Measurements from ENCODE around the gene KCNA2.

KCNA2 gene

DNA sequence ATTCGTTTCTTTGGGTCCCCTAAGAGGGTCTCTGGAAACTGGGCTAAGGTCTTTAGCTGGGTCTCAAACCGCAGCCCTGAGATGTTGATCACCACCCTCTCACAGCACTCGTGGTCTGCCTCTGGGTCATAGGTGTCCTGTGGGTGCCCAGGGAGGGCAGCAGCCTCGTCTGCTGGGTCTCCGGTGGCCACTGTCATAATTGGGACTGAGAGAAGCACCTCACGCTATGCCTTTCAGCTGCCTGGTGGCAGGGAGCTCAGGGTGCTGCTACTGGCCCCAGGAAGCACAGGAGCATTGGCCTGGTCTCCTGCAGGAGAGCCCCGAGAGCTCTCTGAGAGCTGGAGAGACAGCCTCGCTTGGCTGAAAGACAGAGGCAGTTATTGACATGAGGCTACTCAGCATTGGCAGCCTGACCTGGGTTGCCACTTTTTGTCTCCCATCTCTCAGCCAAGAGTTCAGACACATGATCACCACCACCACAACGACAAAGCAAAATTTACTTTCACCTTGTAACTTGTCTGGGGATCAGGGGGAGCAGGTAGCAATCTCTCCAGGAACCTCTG lies 1.5 kb downstream of the KCNA2 start:
- DNase-seq (ENCODE audit: extremely low read depth in 1 of 2, low read depth in 1 of 2): no peak

DNA sequence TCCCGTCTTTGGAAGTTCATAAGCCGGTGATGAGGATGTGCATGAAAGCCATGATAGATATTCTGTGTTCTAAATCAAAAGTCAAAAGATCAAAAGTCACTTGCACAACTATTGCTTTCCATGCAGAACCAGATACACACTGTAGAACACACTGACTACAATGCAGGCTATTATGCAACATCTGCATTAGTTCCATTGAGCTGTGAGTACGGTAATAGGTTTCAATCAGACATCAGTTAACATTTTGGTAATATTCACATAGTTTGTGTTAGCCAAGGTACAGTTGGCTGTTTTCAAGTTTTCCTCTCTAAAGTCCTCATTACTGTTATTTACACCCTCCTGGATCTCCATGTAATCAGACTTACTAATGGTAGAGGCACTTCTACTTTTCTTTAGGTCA lies 3.1 kb downstream of the KCNA2 start:
- DNase-seq (ENCODE audit: extremely low read depth in 1 of 2, low read depth in 1 of 2): no peak

DNA sequence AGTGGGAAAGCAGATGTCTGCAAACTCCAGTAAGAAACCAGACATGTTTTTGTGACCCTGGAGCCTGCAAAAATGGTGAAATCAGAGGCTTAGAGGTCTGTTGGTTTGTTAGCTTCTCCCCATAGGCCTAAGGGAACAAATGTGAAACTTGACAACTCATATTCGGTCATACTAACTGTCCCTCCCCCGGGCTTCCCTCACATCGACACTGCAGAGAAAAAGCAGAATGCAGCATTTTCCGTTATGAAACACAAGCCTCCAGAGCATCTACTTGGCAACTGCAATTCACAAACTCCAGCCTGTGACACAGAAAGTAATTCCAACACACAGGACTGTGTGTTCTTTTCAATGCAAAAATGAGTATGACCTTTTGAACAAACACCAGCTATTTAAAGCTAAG lies 3.7 kb downstream of the KCNA2 start:
- DNase-seq (ENCODE audit: extremely low read depth in 1 of 2, low read depth in 1 of 2): no peak

DNA sequence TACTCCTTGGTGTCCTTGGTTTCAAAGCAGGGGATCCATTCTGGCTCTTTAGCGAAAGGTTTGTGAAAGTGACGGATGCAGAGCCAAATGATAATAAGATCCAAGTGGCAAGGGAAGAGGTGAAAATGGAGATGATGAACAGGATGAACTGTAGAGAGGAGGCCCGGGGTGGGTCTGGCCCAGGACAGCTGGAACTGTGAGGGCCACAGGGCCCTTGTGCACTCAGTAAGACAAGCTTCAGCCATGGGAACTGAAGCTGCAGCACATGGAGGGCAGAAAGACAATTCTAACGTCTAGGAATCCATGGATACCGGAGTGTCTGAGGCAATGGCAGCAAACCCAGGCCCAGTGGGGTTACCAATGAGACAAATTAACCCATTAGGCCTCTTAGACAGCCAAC lies 4.8 kb downstream of the KCNA2 start:
- DNase-seq (ENCODE audit: extremely low read depth in 1 of 2, low read depth in 1 of 2): no peak

DNA sequence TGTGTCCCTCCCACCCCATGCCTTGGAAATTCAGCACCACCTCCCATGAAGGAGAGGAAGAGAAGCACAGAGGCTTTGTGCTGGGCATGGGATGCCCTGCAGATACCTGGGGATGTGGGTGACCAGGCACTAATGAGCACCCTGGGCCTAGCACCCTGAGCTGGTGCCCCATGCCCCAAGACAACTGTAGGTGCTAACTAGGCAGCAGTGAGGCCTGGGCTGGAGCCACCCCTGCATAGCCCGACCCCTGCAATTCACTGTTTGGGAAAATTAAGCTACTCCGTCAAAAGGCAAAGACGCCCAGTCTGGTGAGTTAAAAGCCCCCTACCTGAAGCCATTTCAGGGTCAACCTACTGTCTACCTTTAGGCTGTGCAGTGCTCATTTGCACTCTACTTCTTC lies 5.4 kb downstream of the KCNA2 start:
- no peak for DNase-seq (ENCODE audit: extremely low read depth in 1 of 2, low read depth in 1 of 2)

DNA sequence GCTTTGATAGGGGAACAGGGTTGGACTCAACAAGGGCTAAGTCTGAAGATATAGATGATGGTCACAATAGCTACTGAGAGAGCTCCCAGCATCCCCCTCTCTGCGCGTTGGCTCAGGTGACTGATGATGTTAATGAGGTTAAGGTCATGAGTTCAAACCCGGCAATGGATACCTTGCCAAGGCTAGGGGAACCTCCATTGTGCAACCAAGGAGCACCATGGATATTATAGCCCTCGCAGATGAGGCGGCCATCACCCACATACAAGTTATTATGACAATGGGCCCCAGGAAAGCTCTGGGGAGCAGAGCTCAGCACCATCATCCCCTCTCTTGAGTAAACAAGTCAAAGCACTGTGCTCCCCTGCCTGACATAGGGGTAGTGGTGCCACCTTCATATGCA lies 8.2 kb downstream of the KCNA2 start:
- no peak for DNase-seq (ENCODE audit: extremely low read depth in 1 of 2, low read depth in 1 of 2)

DNA sequence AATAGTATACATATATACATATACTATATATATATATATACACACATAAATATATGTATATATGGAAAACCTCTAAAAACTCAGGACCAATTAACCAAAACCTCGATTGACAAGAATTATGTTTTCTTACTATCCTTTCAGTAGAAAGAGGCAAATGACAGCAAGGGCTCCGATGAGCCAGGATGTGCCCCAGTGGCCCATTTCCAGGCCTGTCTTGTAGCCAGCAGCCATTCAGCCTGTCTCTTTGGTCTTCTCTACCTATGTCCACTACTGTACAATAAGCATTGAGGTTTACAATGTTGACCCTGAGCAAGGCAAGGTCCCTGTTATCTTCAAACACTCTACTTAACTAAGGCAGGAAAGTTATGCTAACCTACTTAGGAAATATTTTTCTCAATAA lies 9.8 kb downstream of the KCNA2 start:
- DNase-seq (ENCODE audit: extremely low read depth in 1 of 2, low read depth in 1 of 2): no peak

DNA sequence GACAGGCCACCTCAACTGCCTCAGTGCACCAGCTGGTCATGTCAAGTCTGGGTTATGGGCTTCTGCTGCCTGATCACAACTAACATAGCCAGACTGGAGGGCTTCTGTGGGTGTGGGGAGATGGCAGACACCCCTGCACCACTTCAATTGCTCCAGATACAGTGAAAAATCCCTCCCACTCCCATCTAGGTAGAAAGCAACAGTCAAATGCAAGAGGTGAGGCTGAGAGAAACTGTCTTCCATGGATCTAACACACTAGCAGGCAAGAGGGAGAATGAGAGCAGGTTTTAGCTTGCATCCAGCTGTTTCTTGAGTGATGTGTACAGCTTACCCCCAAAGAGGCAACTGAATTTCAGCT lies 10.8 kb downstream of the KCNA2 start:
- no peak for DNase-seq (ENCODE audit: extremely low read depth in 1 of 2, low read depth in 1 of 2)

DNA sequence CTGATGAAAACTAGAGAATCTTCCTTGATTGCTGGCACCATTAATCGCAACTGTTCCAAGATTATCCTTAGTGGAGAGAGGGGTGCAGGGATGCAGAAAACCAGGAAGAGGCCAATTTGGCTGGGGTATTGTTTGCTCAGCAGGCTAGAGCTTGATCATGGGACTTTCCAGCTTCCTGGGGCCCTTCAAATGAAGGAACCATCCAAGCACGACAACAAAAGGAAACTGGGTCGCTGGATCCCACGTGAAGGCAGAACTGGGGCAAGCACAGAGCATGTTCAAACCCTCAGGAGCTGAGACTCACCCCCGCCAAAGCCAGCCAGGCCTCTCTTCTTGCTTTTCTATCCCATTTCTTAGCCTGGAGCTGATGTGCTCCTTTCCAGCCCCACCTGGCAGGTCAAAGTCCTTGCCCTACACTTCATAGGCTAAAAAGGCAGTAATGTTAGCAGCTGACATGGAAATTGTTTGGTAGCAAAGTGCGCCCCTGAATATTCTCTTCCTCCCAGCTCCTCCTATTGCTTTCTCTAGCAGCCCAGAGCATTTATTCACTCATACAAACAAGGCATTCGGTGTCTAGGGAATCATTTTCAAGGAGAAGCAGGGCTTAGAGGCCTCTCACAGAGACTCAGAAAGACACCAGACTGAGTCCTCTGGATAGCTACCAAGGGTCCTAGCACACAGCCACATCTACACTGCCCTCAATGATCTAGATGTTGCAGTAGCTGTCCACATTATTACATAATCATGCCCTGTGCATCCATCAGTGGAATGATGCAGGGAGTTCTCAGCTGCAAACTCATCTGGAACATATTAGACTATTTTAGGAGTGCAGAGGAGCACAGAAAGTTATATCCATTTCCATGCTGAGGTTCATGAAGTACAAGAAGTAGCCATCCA lies 11.5 kb downstream of the KCNA2 start:
- no peak for DNase-seq (ENCODE audit: extremely low read depth in 1 of 2, low read depth in 1 of 2)

DNA sequence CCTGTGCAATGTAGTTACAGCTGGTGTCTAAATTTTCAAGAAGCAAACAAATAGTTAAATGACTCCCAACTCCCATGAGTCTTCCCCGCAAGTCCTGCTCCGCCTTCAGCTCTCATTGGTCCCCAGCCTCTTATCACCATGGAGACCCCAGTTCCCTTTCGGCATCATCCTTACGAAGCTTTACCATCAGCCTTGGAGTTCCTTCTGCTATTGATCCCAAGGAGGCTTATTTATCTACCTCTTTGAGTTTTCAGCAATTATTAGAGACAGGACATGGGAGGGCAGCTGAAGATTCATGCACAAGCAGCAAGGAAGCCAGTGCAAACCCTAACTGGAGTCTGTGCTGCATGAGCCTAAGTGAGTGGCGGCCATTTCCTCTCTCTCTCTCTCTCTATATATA lies 12.3 kb downstream of the KCNA2 start:
- no peak for DNase-seq (ENCODE audit: extremely low read depth in 1 of 2, low read depth in 1 of 2)

DNA sequence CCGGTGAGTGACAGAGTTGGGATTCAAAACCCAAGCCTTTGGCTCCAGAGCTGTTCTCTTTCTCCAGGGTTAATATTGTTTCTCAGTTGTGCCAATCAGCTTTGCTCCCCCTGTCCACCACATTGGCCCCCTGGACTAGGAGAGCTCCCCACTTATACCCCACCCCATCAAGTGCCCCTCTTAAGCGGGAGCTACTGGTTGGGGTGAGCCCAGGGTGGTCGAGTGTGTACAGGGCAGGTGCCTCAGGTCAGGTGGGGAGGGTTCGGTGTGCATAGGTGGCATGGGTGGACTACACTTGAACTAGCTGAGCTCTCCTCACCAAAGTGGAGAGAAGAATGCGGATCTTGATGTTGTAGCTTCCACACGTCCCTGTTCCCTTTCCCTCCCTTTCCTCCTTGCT lies 14.2 kb downstream of the KCNA2 start:
- no peak for DNase-seq (ENCODE audit: extremely low read depth in 1 of 2, low read depth in 1 of 2)

DNA sequence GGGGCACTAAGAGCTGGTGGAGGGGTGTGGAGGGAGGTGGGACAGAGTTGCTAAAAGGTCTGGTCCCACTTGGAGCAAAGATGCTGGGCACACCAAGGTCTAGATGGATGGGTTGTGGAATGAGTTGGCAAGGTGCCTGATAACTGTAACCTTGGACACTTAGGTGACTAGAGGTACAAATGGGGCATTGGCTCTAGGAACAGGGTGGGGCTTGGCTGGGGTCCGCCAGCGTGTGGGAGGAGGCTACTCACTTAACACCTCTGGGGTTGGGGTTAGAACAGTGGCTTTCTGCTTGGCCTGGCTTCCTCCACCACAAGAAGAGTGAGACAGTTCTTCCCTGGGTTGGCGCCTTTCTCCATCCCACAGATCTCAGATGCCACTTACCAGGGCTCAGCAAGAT lies 17.2 kb downstream of the KCNA2 start:
- DNase-seq (ENCODE audit: extremely low read depth in 1 of 2, low read depth in 1 of 2): no peak

DNA sequence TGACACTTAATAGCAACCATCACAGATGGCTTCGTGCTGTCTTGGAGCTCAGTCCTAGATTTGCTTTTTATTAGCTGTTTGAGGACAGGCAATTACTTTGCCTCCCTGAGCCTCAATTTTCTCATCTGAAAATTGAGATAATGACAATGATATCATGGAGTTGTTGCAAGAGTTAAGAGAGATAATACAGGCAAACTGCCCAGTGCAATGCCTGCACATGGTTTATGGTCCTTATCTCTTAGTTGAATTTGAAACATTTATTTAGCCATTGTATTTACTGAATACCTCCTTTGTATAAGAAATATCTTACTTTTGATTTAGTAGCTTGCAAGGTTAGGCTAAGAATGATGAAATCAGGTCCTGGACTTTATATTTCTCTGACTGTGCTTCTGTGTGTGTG lies 17.7 kb downstream of the KCNA2 start:
- no peak for DNase-seq (ENCODE audit: extremely low read depth in 1 of 2, low read depth in 1 of 2)

DNA sequence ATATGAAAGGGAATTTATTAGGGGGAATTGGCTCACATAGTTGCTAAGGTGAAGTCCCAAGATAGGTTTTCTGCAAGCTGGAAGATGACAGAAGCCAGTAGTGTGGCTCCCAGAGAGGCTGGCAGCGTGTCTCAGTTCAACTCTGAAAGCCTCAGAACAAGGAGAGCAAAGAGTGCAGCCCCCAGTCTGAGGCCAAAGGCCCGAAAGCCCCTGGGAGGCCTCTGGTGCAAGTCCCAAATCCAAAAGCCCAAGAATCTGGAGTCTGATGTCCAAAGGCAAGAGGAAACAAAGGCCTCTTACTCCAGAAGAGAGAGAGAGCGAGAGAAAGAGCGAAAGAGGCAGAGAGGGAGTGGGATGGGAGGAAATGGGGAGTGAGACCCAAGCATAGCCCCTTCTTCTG lies 18.3 kb downstream of the KCNA2 start:
- no peak for DNase-seq (ENCODE audit: extremely low read depth in 1 of 2, low read depth in 1 of 2)

DNA sequence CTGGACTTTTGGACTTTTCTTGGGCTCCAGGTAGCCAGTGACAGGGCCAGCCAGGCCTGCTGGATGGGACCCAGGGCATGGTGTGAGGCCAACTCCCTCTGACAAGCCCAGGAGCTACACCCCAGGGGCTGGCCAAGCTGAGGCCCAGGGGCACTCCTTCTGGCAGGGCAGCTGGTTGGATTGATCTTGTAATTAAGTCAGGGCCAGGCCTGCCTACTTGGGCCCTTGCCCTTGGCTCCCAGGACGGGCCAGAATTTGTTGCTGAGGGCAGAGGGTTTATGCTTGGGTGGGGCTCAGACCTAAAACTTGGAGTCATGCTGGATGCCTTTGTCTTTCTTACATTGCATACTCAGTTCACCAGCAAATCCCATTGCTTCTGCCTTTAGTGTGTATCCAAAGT lies 20.7 kb downstream of the KCNA2 start:
- no peak for DNase-seq (ENCODE audit: extremely low read depth in 1 of 2, low read depth in 1 of 2)

DNA sequence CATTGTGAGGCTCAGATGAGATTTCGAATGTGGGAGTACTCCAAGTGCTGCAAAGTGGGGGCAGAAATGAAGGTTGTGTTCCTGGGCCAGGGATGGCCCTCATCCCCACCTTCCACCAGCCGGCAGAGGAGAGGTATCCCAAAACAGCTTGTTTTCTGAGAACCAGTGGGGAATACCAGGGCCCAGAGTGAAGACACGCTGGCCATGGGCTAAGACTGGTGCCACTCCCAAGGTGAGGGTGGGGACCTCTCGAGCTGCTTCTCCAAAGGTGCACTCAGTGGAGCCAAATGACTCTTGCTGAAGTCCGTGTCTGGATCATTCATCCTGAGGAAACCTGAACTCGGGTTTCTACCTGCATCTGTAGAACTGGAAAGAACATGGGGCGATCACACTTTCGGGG lies 22.1 kb downstream of the KCNA2 start:
- DNase-seq (ENCODE audit: extremely low read depth in 1 of 2, low read depth in 1 of 2): no peak

DNA sequence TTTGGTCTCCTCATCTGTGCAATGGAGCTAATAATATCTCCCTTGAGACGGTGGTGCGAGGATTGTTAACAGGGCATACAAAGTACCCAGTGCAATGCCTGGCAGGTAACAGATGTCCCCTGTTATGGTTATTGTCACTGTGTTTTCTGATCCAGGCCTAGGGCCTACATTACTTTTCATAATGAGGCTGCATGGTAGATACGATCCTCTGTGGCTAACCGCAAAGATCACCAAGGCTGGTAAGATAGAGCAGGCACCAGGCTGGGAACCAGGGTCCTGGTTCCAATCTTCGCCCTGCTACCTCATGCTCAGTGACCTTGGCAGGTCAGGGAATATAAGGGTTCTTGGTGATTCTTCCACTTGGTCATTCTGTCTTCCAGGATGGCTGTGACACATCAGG lies 22.7 kb downstream of the KCNA2 start:
- DNase-seq (ENCODE audit: extremely low read depth in 1 of 2, low read depth in 1 of 2): no peak

DNA sequence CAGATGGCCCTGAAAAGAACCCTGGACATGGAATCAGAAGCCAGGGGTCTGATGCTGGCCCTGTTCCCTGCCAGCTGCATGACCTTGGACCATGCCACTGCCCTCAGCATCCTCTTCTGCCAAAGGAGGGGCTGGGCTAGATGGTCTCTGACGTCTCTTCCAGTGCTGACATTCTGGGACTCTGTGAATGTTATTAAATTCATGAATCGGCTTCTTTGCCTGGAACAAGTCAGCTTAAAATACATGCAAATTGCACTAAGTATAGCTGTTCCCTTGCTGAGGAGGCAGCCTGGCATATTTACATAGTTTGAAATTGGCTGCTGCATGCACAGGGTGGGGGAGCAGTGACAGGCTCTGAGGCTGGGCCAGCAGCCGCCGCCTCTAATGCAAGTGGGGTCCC lies 23.8 kb downstream of the KCNA2 start:
- no peak for DNase-seq (ENCODE audit: extremely low read depth in 1 of 2, low read depth in 1 of 2)

DNA sequence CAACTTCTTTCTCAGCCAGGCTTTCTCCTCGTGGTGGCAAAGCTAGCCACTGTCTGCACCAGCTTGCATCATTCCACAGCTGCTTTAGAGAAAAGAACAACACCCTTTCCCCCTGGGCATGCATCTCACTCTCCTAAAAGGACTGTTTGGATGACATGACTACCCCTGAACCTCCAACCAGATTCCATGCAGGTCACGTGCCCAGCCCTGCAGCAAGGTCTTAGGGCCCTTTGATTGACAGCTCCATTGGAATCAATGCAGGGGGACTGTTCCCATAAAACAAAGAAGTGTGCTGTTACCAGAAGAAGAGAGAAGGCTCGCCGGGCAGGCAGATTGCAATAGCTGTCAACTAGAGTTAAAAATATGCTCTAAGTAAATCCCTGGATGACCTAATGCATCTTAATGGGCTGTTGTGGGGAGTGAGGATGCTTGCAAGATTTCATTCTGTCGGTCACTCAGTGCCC lies 24.4 kb downstream of the KCNA2 start:
- DNase-seq (ENCODE audit: extremely low read depth in 1 of 2, low read depth in 1 of 2): no peak

DNA sequence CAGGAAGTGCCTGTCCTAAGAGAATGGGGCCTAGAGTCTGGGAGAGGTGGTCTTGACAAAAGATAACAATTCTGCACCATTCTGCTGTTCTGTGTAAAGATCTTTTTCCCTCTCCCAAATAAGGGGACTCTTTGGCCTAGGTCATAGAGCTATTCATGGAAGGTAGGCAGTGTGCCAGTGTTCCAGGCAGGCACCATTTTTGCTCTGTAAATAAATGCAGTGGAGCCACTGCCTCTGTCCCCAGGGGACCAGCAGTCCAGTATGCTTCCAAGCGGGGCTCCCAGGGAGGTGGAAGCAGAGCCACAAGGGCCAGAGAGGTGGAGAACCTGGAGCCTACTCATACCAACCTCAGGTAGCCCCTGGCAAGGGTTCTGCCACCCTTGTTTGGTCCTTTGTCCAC lies 25.9 kb downstream of the KCNA2 start:
- no peak for DNase-seq (ENCODE audit: extremely low read depth in 1 of 2, low read depth in 1 of 2)

DNA sequence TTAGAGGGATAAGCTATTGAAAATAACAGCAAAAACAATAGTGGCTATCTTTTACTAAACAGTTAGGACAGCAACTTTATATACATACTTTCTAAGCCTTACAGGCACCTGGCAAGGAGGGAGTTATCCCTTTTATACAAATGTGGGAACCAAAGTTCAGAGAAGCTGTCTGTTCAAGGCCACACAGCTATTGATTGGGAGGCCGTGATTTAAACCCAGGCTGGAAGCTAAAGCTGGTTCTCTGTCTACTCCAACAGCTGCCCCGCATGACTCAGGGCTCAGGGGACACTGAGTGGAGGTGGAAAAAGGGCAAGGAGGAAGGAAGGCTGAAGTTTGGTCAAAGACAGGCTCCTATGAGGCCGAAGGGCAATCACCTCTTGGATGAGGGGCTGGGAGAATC lies 26.7 kb downstream of the KCNA2 start:
- DNase-seq (ENCODE audit: extremely low read depth in 1 of 2, low read depth in 1 of 2): no peak

DNA sequence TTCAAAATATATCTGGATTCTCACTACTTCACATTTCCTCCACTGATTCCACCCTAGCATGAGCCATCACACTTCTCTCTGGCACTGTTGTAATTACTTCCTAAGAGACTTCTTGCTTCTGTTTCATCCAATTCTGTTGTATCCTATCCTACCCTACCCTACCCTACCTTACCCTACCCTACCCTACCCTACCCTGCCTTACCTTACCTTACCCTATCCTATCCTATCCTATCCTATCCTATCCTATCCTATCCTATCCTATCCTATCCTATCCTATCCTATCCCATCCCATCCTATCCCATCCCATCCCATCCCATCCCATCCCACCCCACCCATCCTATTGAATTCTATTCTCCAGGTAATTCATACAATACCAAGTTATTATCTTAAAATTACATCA lies 29.7 kb downstream of the KCNA2 start:
- no peak for DNase-seq (ENCODE audit: extremely low read depth in 1 of 2, low read depth in 1 of 2)

DNA sequence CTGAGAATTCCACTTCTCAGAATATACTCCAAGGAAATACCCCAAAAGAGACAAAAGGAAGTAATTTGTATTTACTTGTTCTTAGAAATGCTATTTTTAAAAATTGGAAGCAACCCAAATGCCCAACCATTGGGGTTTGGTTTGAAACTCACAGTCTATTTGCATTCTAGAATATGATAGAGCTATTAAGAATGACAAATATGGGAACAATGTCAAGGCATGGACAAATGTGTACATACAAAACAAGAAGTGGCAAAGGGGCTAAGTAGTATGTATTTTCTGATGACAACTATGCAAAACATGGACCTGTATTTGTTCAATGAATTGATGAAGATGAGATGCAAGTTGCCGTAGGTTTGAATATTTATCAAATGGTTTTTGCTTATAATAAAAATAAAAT lies 32.8 kb downstream of the KCNA2 start:
- no peak for DNase-seq (ENCODE audit: extremely low read depth in 1 of 2, low read depth in 1 of 2)
